ENCODE data around the gene PARP2.
A peak's percentile ranks its signal among the peaks of the same experiment; 100 is the strongest.

Gene PARP2

DNA sequence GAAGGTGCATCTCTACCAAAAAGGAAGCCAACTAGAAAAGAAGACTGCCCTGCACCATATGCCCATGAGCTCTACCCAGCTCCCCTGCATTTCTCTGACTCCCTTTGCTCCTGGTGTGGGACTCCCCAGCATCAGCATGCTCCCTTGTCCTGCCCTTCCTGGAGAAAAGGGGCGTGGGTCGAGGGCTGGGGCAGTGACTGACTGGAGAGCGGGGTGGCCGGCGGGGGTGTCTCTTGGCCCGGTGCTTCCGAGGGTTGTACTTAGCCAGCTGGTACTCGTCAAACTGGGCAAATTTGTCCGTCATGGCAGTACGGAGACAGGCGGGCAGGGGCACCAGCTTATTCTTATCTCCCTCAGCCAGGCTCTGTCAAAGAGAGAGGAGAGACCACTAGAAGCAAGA, 60.1 kb downstream of the PARP2 start:
- Histone ChIP-seq H3K4ac (ENCODE audit: low read depth, low read length) (no peak overlapping the region), H3K36me3 (ENCODE audit: control insufficient read depth, insufficient read depth, low read length) (peaks cover 10% of the 10 kb centered on the region), H2AK5ac (ENCODE audit: low read length) (no peak overlapping the region), H3K79me2 (ENCODE audit: control insufficient read depth, insufficient read depth, low read length) (no peaks in the 10 kb centered on the region), H2BK15ac (replicated peaks; ENCODE audit: low read depth) (no peak overlapping the region), H2BK120ac (ENCODE audit: low read depth, low read length) (no peak overlapping the region), H3K4me2 (ENCODE audit: low read length) (no peak overlapping the region), H3K4me1 (ENCODE audit: control insufficient read depth, low read depth, low read length) (no peaks in the 10 kb centered on the region), H2BK5ac (ENCODE audit: low read length) (no peak overlapping the region), H3K56ac (ENCODE audit: low read length) (no peak overlapping the region), H4K5ac (ENCODE audit: low read length) (no peak overlapping the region), H3K18ac (ENCODE audit: low read length) (no peak overlapping the region), H3K9ac (ENCODE audit: low read length) (no peak overlapping the region), H3K27ac (ENCODE audit: low read depth, low read length) (no peak overlapping the region), H3K27me3 (ENCODE audit: insufficient read depth, low read length, poor library complexity) (no peaks in the 10 kb centered on the region), H3K23ac (ENCODE audit: low read length) (no peak overlapping the region), H4K8ac (ENCODE audit: low read depth, low read length) (no peak overlapping the region), H3K79me1 (ENCODE audit: low read length) (no peaks in the 10 kb centered on the region), H3K4me3 (ENCODE audit: low read length) (no peak overlapping the region)
- no peak for DNase-seq
- no CpG with 5 or more reads among the region's 11 CpGs for WGBS (ENCODE audit: extremely low coverage, insufficient coverage, low lambda C conversion rate)

Small RNAs within 50 kb of the gene (small RNA-seq; reads per million reads assigned to genes)
- 1.8 reads per million, percentile 8 among the genes with 10 or more reads in this experiment for gene SNORA79B (ENCODE audit: insufficient read depth)
- 569 reads per million, percentile 98 among the genes with 10 or more reads in this experiment for gene SNORD126 (ENCODE audit: insufficient read depth)

Data from mesendoderm (in vitro differentiated cells).